ENCODE measurements around the gene LCE1D.

- TF ChIP-seq CTCF (IDR thresholded peaks at IDR 0.05; ENCODE audit: low read length) (no peak), EZH2 (IDR thresholded peaks at IDR 0.05; ENCODE audit: borderline replicate concordance, low read length) (no peak)
Measured at GRCh38 chr1:152783095-152783494, 13.4 kb upstream of the LCE1D start.

Data from OCI-LY1 (cell line).